HCT116 (cell line): ENCODE data around the gene MBD1. TPM values are rescaled to one million over a fixed set of nuclear protein-coding genes. Genes with fewer than 3 reads are reported as not detected.

Source experiments
- ATAC-seq: fragments of 200-7000 bp; cut with Tn5 transposase; 2 replicates; pipeline ENCODE4 v1.9.1; 2020; ENCODE audit warnings: mild to moderate bottlenecking, moderate library complexity
- BruUV-seq: library from RNA; stranded (reverse); fragments of 400-500 nt; replicated peaks from 2 replicates; lab custom pipeline; 2021; lab: Mats Ljungman, UMichigan
- CTCF ChIA-PET: fragments of 300-600 bp; sonication (Branson Sonifier 250); formaldehyde crosslinking; loops from one replicate; lab custom pipeline; 2021; ENCODE audit warnings: antibody characterized with exemption; lab: Charles Lee
- POLR2A ChIA-PET: fragments of 300-600, 350-600 bp; sonication (Branson Sonifier 250); formaldehyde crosslinking; loops from one replicate; lab custom pipeline; 2021; ENCODE audit warnings: antibody characterized with exemption; lab: Charles Lee
- RAD21 ChIA-PET, 2 experiments: fragments of 300-600 bp; sonication (Branson Sonifier 250); formaldehyde crosslinking; loops; one replicate each; lab custom pipeline; 2023; ENCODE audit warnings: low total read pairs in 2 of 2; ENCODE audit not compliant: uncharacterized antibody in 2 of 2, unreplicated experiment in 2 of 2, low non-redundant PET in 1 of 2; lab: Charles Lee
- DNase-seq: peaks from one replicate; pipeline ENCODE4 v3.0.0-alpha.2; 2010; ENCODE audit warnings: low read depth, low spot score
- H2AFZ ChIP-seq: fragments of 200-600 bp; shearing (Covaris generic), sonication (generic); 2 replicates; pipeline ENCODE4 v1.6.1; 2017; ENCODE audit warnings: low read depth, mixed run types, mixed read lengths, antibody characterized with exemption, low read length; ENCODE audit not compliant: poor library complexity, severe bottlenecking
- H3K27ac ChIP-seq: 2 replicates; pipeline ENCODE4 v1.5.1; 2012; ENCODE audit warnings: low read depth, low read length
- H3K27me3 ChIP-seq: fragments of 200-600 bp; sonication (generic); 2 replicates; pipeline ENCODE4 v1.6.1; 2016; ENCODE audit warnings: mixed run types, low read length, mixed read lengths; ENCODE audit not compliant: insufficient read depth
- H3K36me3 ChIP-seq, 2 experiments: fragments of 200-500 bp in 1 of 2; fragments of 200-600 bp in 1 of 2; sonication (Bioruptor generic) in 1 of 2; sonication (generic) in 1 of 2; 2 replicates each; pipeline versions ENCODE4 v1.5.1 to v1.6.1; 2014 to 2016; ENCODE audit warnings: low read length in 2 of 2, inconsistent platforms in 1 of 2, mixed read lengths in 1 of 2, mixed run types in 1 of 2; ENCODE audit not compliant: insufficient read depth in 2 of 2, control insufficient read depth in 1 of 2
- H3K4me1 ChIP-seq, 2 experiments: fragments of 200-600 bp in 1 of 2; sonication (generic) in 1 of 2; 2 replicates each; pipeline versions ENCODE4 v1.5.1 to v1.6.1; 2012 to 2017; ENCODE audit warnings: low read length in 2 of 2, inconsistent platforms in 1 of 2, mild to moderate bottlenecking in 1 of 2, mixed read lengths in 1 of 2, mixed run types in 1 of 2, moderate library complexity in 1 of 2; ENCODE audit not compliant: insufficient read depth in 2 of 2, control insufficient read depth in 1 of 2
- H3K4me2 ChIP-seq: fragments of 200-600 bp; sonication (generic); 2 replicates; pipeline ENCODE4 v1.6.1; 2017; ENCODE audit warnings: mixed run types, low read length, mixed read lengths
- H3K4me3 ChIP-seq, 2 experiments: fragments of 200-600 bp in 1 of 2; sonication (generic) in 1 of 2; replicated peaks in 1 of 2; 2 replicates each; pipeline ENCODE4 v1.5.1; 2011 to 2016; ENCODE audit warnings: low read length in 2 of 2, control low read depth in 1 of 2, low read depth in 1 of 2, mild to moderate bottlenecking in 1 of 2, mixed read lengths in 1 of 2, mixed run types in 1 of 2
- H3K79me2 ChIP-seq: fragments of 200-600 bp; sonication (generic); 2 replicates; pipeline ENCODE4 v1.6.1; 2017; ENCODE audit warnings: mild to moderate bottlenecking, mixed run types, low read length, moderate library complexity, mixed read lengths; ENCODE audit not compliant: insufficient read depth
- H3K9ac ChIP-seq: fragments of 200-600 bp; sonication (generic); 2 replicates; pipeline ENCODE4 v1.6.1; 2016; ENCODE audit warnings: low read length, mixed read lengths
- H3K9me2 ChIP-seq: fragments of 200-600 bp; sonication (generic), shearing (Covaris generic); 2 replicates; pipeline ENCODE4 v1.6.1; 2017; ENCODE audit warnings: mixed run types, mild to moderate bottlenecking, moderate library complexity; ENCODE audit not compliant: insufficient read depth
- H3K9me3 ChIP-seq, 2 experiments: fragments of 200-500 bp in 1 of 2; fragments of 200-600 bp in 1 of 2; sonication (Bioruptor generic) in 1 of 2; sonication (generic) in 1 of 2; 2 replicates each; pipeline ENCODE4 v1.6.1; 2014 to 2017; ENCODE audit warnings: low read length in 2 of 2, mixed read lengths in 2 of 2, inconsistent platforms in 1 of 2, low read depth in 1 of 2, mild to moderate bottlenecking in 1 of 2, mixed run types in 1 of 2, moderate library complexity in 1 of 2; ENCODE audit not compliant: control insufficient read depth in 1 of 2, insufficient read depth in 1 of 2
- H4K20me1 ChIP-seq: fragments of 200-600 bp; sonication (generic), shearing (Covaris generic); 2 replicates; pipeline ENCODE4 v1.6.1; 2017; ENCODE audit warnings: mixed run types, mild to moderate bottlenecking, moderate library complexity; ENCODE audit not compliant: insufficient read depth
- CBX3 ChIP-seq: IDR thresholded peaks from 2 replicates; pipeline ENCODE4 v1.6.1; 2012; ENCODE audit warnings: low read depth
- CTCF ChIP-seq, 3 experiments: fragments of 200-600 bp in 1 of 3; sonication (generic) in 1 of 3; IDR thresholded peaks in 2 of 3; conservative IDR thresholded peaks in 1 of 3; 2 replicates each; pipeline ENCODE4 v1.5.1; 2012 to 2017; ENCODE audit warnings: low read depth in 2 of 3, low read length in 2 of 3, antibody characterized with exemption in 1 of 3, borderline replicate concordance in 1 of 3, control low read depth in 1 of 3, mild to moderate bottlenecking in 1 of 3, mixed read lengths in 1 of 3, mixed run types in 1 of 3, moderate library complexity in 1 of 3; ENCODE audit not compliant: insufficient read depth in 1 of 3
- EGR1 ChIP-seq: IDR thresholded peaks from 2 replicates; pipeline ENCODE4 v1.6.1; 2012; ENCODE audit warnings: low read depth
- ELF1 ChIP-seq: IDR thresholded peaks from 2 replicates; pipeline ENCODE4 v1.6.1; 2012; ENCODE audit warnings: low read depth, borderline replicate concordance
- EZH2 ChIP-seq: fragments of 200-600 bp; sonication (generic); IDR thresholded peaks from 2 replicates; pipeline ENCODE4 v1.6.1; 2017; ENCODE audit warnings: antibody characterized with exemption, mixed run types
- EZH2phosphoT487 ChIP-seq: fragments of 200-600 bp; IDR thresholded peaks from 2 replicates; pipeline ENCODE4 v1.6.1; 2018; ENCODE audit warnings: antibody characterized with exemption, borderline replicate concordance
- FOSL1 ChIP-seq: IDR thresholded peaks from 2 replicates; pipeline ENCODE4 v1.6.1; 2012; ENCODE audit warnings: low read depth
- JUND ChIP-seq: IDR thresholded peaks from 2 replicates; pipeline ENCODE4 v1.6.1; 2012
- MAX ChIP-seq: IDR thresholded peaks from 2 replicates; pipeline ENCODE4 v1.6.1; 2012
- POLR2A ChIP-seq: IDR thresholded peaks from 2 replicates; pipeline ENCODE4 v1.7.0; 2011; ENCODE audit warnings: borderline replicate concordance; ENCODE audit not compliant: insufficient read depth, insufficient read length; ENCODE audit errors: extremely low read depth
- POLR2AphosphoS5 ChIP-seq: IDR thresholded peaks from 2 replicates; pipeline ENCODE4 v1.6.1; 2011; ENCODE audit warnings: mild to moderate bottlenecking, low read depth, low read length, moderate library complexity
- RAD21 ChIP-seq: IDR thresholded peaks from 2 replicates; pipeline ENCODE4 v1.6.1; 2012; ENCODE audit warnings: low read depth, mild to moderate bottlenecking
- SRF ChIP-seq: IDR thresholded peaks from 2 replicates; pipeline ENCODE4 v1.6.1; 2012; ENCODE audit warnings: low read depth
- TCF7L2 ChIP-seq: IDR thresholded peaks from 2 replicates; pipeline ENCODE4 v1.7.0; 2011; ENCODE audit warnings: borderline replicate concordance, inconsistent platforms; ENCODE audit not compliant: insufficient read depth, insufficient read length; ENCODE audit errors: extremely low read depth
- YY1 ChIP-seq: IDR thresholded peaks from 2 replicates; pipeline ENCODE4 v1.6.1; 2011; ENCODE audit warnings: low read length, low read depth, moderate library complexity, mild to moderate bottlenecking; ENCODE audit not compliant: insufficient replicate concordance; ENCODE audit errors: extremely low read depth
- ZBTB33 ChIP-seq: IDR thresholded peaks from 2 replicates; pipeline ENCODE4 v1.6.1; 2011; ENCODE audit warnings: mild to moderate bottlenecking, low read length, moderate library complexity; ENCODE audit not compliant: insufficient replicate concordance; ENCODE audit errors: extremely low read depth
- ZFX ChIP-seq: fragments of 450-650 bp; IDR thresholded peaks from 2 replicates; pipeline ENCODE4 v1.6.1; 2017
- ZNF274 ChIP-seq: fragments of 200-500 bp; sonication (Bioruptor generic); IDR thresholded peaks from 2 replicates; pipeline ENCODE4 v1.6.1; 2014; ENCODE audit warnings: mild to moderate bottlenecking, low read depth, low read length, inconsistent platforms
- intact Hi-C: fragments of 100-400 bp; cut with micrococcal nuclease; formaldehyde crosslinking; loops from 2 replicates; pipeline ENCODE4 v1.10.0; 2022
- total RNA-seq: library from RNA; stranded (reverse); gene quantifications from one replicate; pipeline ENCODE4 v1.2.1, GENCODE V29; 2021; ENCODE audit not compliant: unreplicated experiment

The MBD1 gene
- total RNA-seq, 1 experiment from 2014 or later: 63.9 TPM

- peak; percentile 40 for TF ChIP-seq ZBTB33
- TF ChIP-seq POLR2A: no peak
- TF ChIP-seq CTCF (IDR thresholded peaks at IDR 0.05 in 2 of 3, conservative IDR thresholded peaks at IDR 0.05 in 1 of 3; ENCODE audit: borderline replicate concordance in 1 of 3, insufficient read depth in 1 of 3, low read depth in 2 of 3, low read length in 2 of 3): no peak
- no peak for TF ChIP-seq ZNF274
- no peak for TF ChIP-seq ZFX
- TF ChIP-seq EGR1: no peak
Measured at GRCh38 chr18:50240080-50240563, 41.2 kb downstream of the MBD1 start (continued).

GRCh38 chr18:50232419-50232818, 48.9 kb downstream of the MBD1 start:
- DNase-seq (no peak), ATAC-seq (no peak)
- H3K79me2 ChIP-seq: no peaks in the 10 kb centered on the region
- no peak overlapping the region for H2AFZ ChIP-seq
- H4K20me1 ChIP-seq: no peaks in the 10 kb centered on the region
- H3K9ac ChIP-seq: no peak overlapping the region
- no peaks in the 10 kb centered on the region for H3K9me3 ChIP-seq
- no peak overlapping the region for H3K27ac ChIP-seq
- POLR2A ChIA-PET: no interaction called here
- intact Hi-C loops: no loop called here
- RAD21 ChIA-PET: no interaction called here
- H3K4me2 ChIP-seq: no peak overlapping the region
- no peaks in the 10 kb centered on the region for H3K27me3 ChIP-seq
- TF ChIP-seq YY1: no peak
- TF ChIP-seq SRF: no peak
- no peak for TF ChIP-seq MAX
- TF ChIP-seq EGR1: no peak
- no peak for TF ChIP-seq EZH2
- TF ChIP-seq RAD21: no peak
- no peak for TF ChIP-seq ELF1
- no peak for TF ChIP-seq JUND
- TF ChIP-seq EZH2phosphoT487: no peak
- TF ChIP-seq CBX3: no peak
- no peak for TF ChIP-seq CTCF (IDR thresholded peaks at IDR 0.05 in 2 of 3, conservative IDR thresholded peaks at IDR 0.05 in 1 of 3; ENCODE audit: borderline replicate concordance in 1 of 3, insufficient read depth in 1 of 3, low read depth in 2 of 3, low read length in 2 of 3)
- TF ChIP-seq POLR2AphosphoS5: no peak
- no peak for TF ChIP-seq TCF7L2
- TF ChIP-seq FOSL1: no peak
- CTCF ChIA-PET: interaction anchor here (1.0 kb wide), 1 partner anchor 28 kb away, joined by 3 read pairs; no protein-coding TSS in a partner anchor
- H3K9me2 ChIP-seq: no peaks in the 10 kb centered on the region
- no peaks in the 10 kb centered on the region for H3K36me3 ChIP-seq
- H3K4me3 ChIP-seq: no peak overlapping the region
- BruUV-seq: no TSS peak
- no peaks in the 10 kb centered on the region; a peak in 1 of 4 replicates for H3K4me1 ChIP-seq
